ENCODE measurements around the gene OR9G4.

GRCh38 chr11:56714206-56714605, 34.3 kb downstream of the OR9G4 start:
- TF ChIP-seq POLR2AphosphoS5 (IDR thresholded peaks at IDR 0.05; ENCODE audit: low read depth), result no peak
- no peak for TF ChIP-seq CTCF (IDR thresholded peaks at IDR 0.05; ENCODE audit: insufficient read depth, low read length)
- no peak for TF ChIP-seq REST (IDR thresholded peaks at IDR 0.05; ENCODE audit: insufficient replicate concordance, low read depth)
- TF ChIP-seq GABPA (IDR thresholded peaks at IDR 0.05; ENCODE audit: low read depth), result no peak
